GM12864 (cell line): ENCODE measurements around the gene NECTIN1.

ENCODE experiments used
- DNase-seq: peaks from one replicate; pipeline ENCODE4 v3.0.0-alpha.2; 2011; ENCODE audit warnings: low read depth
- H3K4me3 ChIP-seq: 2 replicates; pipeline ENCODE4 v1.5.1; 2011; ENCODE audit warnings: mild to moderate bottlenecking, low read depth, low read length, control low read depth
- CTCF ChIP-seq: IDR thresholded peaks from 2 replicates; pipeline ENCODE4 v1.5.1; 2011; ENCODE audit warnings: low read depth, mild to moderate bottlenecking, moderate library complexity, low read length, control low read depth, inconsistent platforms; ENCODE audit errors: missing control alignments

The NECTIN1 gene

GRCh38 chr11:119593346-119593745 lies 135.7 kb downstream of the NECTIN1 start:
- no peak for DNase-seq
- TF ChIP-seq CTCF = no peak
- no peak overlapping the region for H3K4me3 ChIP-seq

GRCh38 chr11:119592642-119593041 lies 136.4 kb downstream of the NECTIN1 start:
- TF ChIP-seq CTCF = no peak
- no peak for DNase-seq
- H3K4me3 ChIP-seq = no peak overlapping the region

GRCh38 chr11:119591836-119592310 lies 137.1 kb downstream of the NECTIN1 start:
- DNase-seq = no peak
- no peak overlapping the region for H3K4me3 ChIP-seq
- no peak for TF ChIP-seq CTCF

GRCh38 chr11:119590651-119591351 lies 138.2 kb downstream of the NECTIN1 start:
- no peak for TF ChIP-seq CTCF
- no peak for DNase-seq
- H3K4me3 ChIP-seq = no peak overlapping the region

- TF ChIP-seq CTCF = no peak
- H3K4me3 ChIP-seq = no peak overlapping the region
- no peak for DNase-seq
Observed at GRCh38 chr11:119589001-119589400, 140.0 kb downstream of the NECTIN1 start.
